Caco-2 (cell line): Measurements from ENCODE around the gene PPP1R16B. TPM values are rescaled to one million over a fixed set of nuclear protein-coding genes. Genes with fewer than 3 reads are reported as not detected.

Experiments used
- BruUV-seq: library from RNA; stranded (reverse); fragments of 400-500 nt; replicated peaks from 2 replicates; lab custom pipeline; 2021; lab: Mats Ljungman, UMichigan
- CTCF ChIA-PET: fragments of 300-600 bp; sonication (Branson Sonifier 250); formaldehyde crosslinking; loops from one replicate; lab custom pipeline; 2022; ENCODE audit warnings: antibody characterized with exemption; lab: Charles Lee
- POLR2A ChIA-PET: fragments of 300-600 bp; sonication (Branson Sonifier 250); formaldehyde crosslinking; loops from one replicate; lab custom pipeline; 2022; ENCODE audit warnings: antibody characterized with exemption; lab: Charles Lee
- DNase-seq, 2 experiments: peaks; one replicate each; pipeline versions ENCODE4 v3.0.0 to v3.0.0-alpha.2; 2020 to 2022
- H3K27me3 ChIP-seq: replicated peaks from 2 replicates; pipeline ENCODE4 v1.6.0; 2011; ENCODE audit warnings: low read length; ENCODE audit not compliant: control insufficient read depth, insufficient read depth
- H3K36me3 ChIP-seq: 2 replicates; pipeline ENCODE4 v1.5.1; 2011; ENCODE audit warnings: low read length; ENCODE audit not compliant: control insufficient read depth, insufficient read depth
- H3K4me1 ChIP-seq: fragments of 250-450 bp; sonication (Bioruptor Pico); 2 replicates; pipeline ENCODE4 v1.5.1; 2020; ENCODE audit warnings: mild to moderate bottlenecking
- H3K4me3 ChIP-seq: 2 replicates; pipeline ENCODE4 v1.5.1; 2011; ENCODE audit warnings: low read depth, mild to moderate bottlenecking, control low read depth, low read length
- H3K9me3 ChIP-seq: fragments of 250-450 bp; sonication (Bioruptor Pico); 2 replicates; pipeline ENCODE4 v1.5.1; 2020; ENCODE audit warnings: mild to moderate bottlenecking, moderate library complexity
- H3K27ac Mint-ChIP-seq: one replicate; pipeline ENCODE4 v1.8.0; 2022; ENCODE audit warnings: mixed read lengths; ENCODE audit not compliant: unreplicated experiment
- H3K27me3 Mint-ChIP-seq: one replicate; pipeline ENCODE4 v1.8.0; 2022; ENCODE audit warnings: mixed read lengths; ENCODE audit not compliant: insufficient read depth, unreplicated experiment
- H3K36me3 Mint-ChIP-seq: one replicate; pipeline ENCODE4 v1.8.0; 2022; ENCODE audit warnings: mild to moderate bottlenecking, mixed read lengths; ENCODE audit not compliant: insufficient read depth, unreplicated experiment
- H3K4me1 Mint-ChIP-seq: one replicate; pipeline ENCODE4 v1.8.0; 2022; ENCODE audit warnings: low read depth, mixed read lengths; ENCODE audit not compliant: unreplicated experiment
- H3K4me3 Mint-ChIP-seq: one replicate; pipeline ENCODE4 v1.8.0; 2022; ENCODE audit warnings: mild to moderate bottlenecking, moderate library complexity, mixed read lengths; ENCODE audit not compliant: unreplicated experiment
- H3K9me3 Mint-ChIP-seq: one replicate; pipeline ENCODE4 v1.8.0; 2022; ENCODE audit warnings: mixed read lengths; ENCODE audit not compliant: unreplicated experiment
- CTCF ChIP-seq, 2 experiments: fragments of 200-600 bp in 1 of 2; IDR thresholded peaks; 1 replicate in 1 of 2; 2 replicates in 1 of 2; pipeline versions ENCODE4 v1.5.1 to v1.8.0; 2011 to 2022; ENCODE audit warnings: antibody characterized with exemption in 1 of 2, control low read depth in 1 of 2, inconsistent platforms in 1 of 2, low read depth in 1 of 2, low read length in 1 of 2, mild to moderate bottlenecking in 1 of 2, moderate library complexity in 1 of 2; ENCODE audit not compliant: insufficient read depth in 1 of 2, severe bottlenecking in 1 of 2, unreplicated experiment in 1 of 2
- intact Hi-C: fragments of 100-400 bp; cut with micrococcal nuclease; formaldehyde crosslinking; loops from one replicate; pipeline ENCODE4 v1.10.0; 2022; ENCODE audit not compliant: unreplicated experiment
- total RNA-seq: library from RNA; stranded (reverse); gene quantifications from 2 replicates; pipeline ENCODE4 v1.2.3, GENCODE V29; 2022

Gene PPP1R16B
- total RNA-seq, 1 experiment from 2014 or later, result not detected

- no peak for DNase-seq
- peaks cover 20% of the 10 kb centered on the region for H3K4me1 Mint-ChIP-seq
- CTCF ChIA-PET, result interaction anchor here (0.9 to 3.4 kb wide), 13 partner anchors 8 to 101 kb away, joined by 3 to 32 read pairs (median 6); partner anchors contain the start of gene FAM83D
- intact Hi-C loops, result loop anchor here (1.0 to 2.0 kb wide), 5 partner anchors 29 to 101 kb away; no protein-coding TSS in a partner anchor
- POLR2A ChIA-PET, result interaction anchor here (0.8 to 2.7 kb wide), 10 partner anchors 12 to 489 kb away, joined by 4 to 55 read pairs (median 8); partner anchors contain the start of genes FAM83D and RALGAPB
- Histone ChIP-seq H3K4me1 (peaks cover 14% of the 10 kb centered on the region; the same call in 1 of the 2 replicates), H3K9me3 (no peaks in the 10 kb centered on the region), H3K36me3 (no peaks in the 10 kb centered on the region), H3K4me3 (peak overlapping the region; percentile 84), H3K27me3 (no peaks in the 10 kb centered on the region)
- peak overlapping the region; percentile 96 for H3K27ac Mint-ChIP-seq
- BruUV-seq, result TSS peak; percentile 93
- TF ChIP-seq CTCF (IDR thresholded peaks at IDR 0.05; ENCODE audit: insufficient read depth in 1 of 2, low read depth in 1 of 2, low read length in 1 of 2, severe bottlenecking in 1 of 2, unreplicated experiment in 1 of 2), result no peak
- no peaks in the 10 kb centered on the region for H3K27me3 Mint-ChIP-seq
- H3K9me3 Mint-ChIP-seq, result no peaks in the 10 kb centered on the region
- H3K36me3 Mint-ChIP-seq, result peaks cover 23% of the 10 kb centered on the region
- H3K4me3 Mint-ChIP-seq, result peak overlapping the region; percentile 92
Measured at GRCh38 chr20:38961530-38962043, 156.1 kb downstream of the PPP1R16B start.

GRCh38 chr20:38962044-38962927, 156.8 kb downstream of the PPP1R16B start, which contains the start of gene DHX35:
DHX35 (plus strand) TSS chr20:38962344; CDS start chr20:38962368, 24 bp downstream.
- intact Hi-C loops, result loop anchor here (1.0 to 2.0 kb wide), 5 partner anchors 29 to 102 kb away; no protein-coding TSS in a partner anchor
- no peaks in the 10 kb centered on the region for H3K9me3 Mint-ChIP-seq
- Histone ChIP-seq H3K9me3 (no peaks in the 10 kb centered on the region), H3K27me3 (no peaks in the 10 kb centered on the region), H3K36me3 (no peaks in the 10 kb centered on the region), H3K4me1 (peaks cover 14% of the 10 kb centered on the region; the same call in 1 of the 2 replicates), H3K4me3 (peak within 1 kb of the TSS; percentile 84)
- peak within 1 kb of the TSS; percentile 92 for H3K4me3 Mint-ChIP-seq
- peaks cover 20% of the 10 kb centered on the region for H3K4me1 Mint-ChIP-seq
- CTCF ChIA-PET, result interaction anchor here (0.9 to 3.4 kb wide), 15 partner anchors 9 to 102 kb away, joined by 3 to 32 read pairs (median 5); partner anchors contain the start of gene FAM83D
- POLR2A ChIA-PET, result interaction anchor here (0.5 to 2.7 kb wide), 18 partner anchors 9 to 490 kb away, joined by 3 to 55 read pairs (median 4); partner anchors contain the start of genes FAM83D and RALGAPB
- no peaks in the 10 kb centered on the region for H3K27me3 Mint-ChIP-seq
- peak; percentile 100 for DNase-seq
- BruUV-seq, result no TSS peak
- H3K36me3 Mint-ChIP-seq, result peaks cover 23% of the 10 kb centered on the region
- TF ChIP-seq CTCF (IDR thresholded peaks at IDR 0.05; ENCODE audit: insufficient read depth in 1 of 2, low read depth in 1 of 2, low read length in 1 of 2, severe bottlenecking in 1 of 2, unreplicated experiment in 1 of 2), result peak; percentile 30 to 76
- peak within 1 kb of the TSS; percentile 96 for H3K27ac Mint-ChIP-seq
